ENCODE data around the gene LRMDA. TPM values are rescaled to one million over a fixed set of nuclear protein-coding genes. Genes with fewer than 3 reads are reported as not detected.

The LRMDA gene
- total and polyA plus RNA-seq, 2 of the 13 experiments (the other 11 are each of a cell fraction or from before 2014, with no cell fraction given) = 13.4 to 22.0 TPM

GRCh38 chr10:75755528-75755927 lies 324.1 kb downstream of the LRMDA start (continued):
- TF ChIP-seq ZNF33A (CRISPR knock-in tag; IDR thresholded peaks at IDR 0.05; ENCODE audit: borderline replicate concordance) = no peak
- peak; percentile 29; the same call in 1 of the 2 replicates for TF ChIP-seq GFI1 (CRISPR knock-in tag; IDR thresholded peaks at IDR 0.05; ENCODE audit: borderline replicate concordance)
- TF ChIP-seq, protein P1, sequence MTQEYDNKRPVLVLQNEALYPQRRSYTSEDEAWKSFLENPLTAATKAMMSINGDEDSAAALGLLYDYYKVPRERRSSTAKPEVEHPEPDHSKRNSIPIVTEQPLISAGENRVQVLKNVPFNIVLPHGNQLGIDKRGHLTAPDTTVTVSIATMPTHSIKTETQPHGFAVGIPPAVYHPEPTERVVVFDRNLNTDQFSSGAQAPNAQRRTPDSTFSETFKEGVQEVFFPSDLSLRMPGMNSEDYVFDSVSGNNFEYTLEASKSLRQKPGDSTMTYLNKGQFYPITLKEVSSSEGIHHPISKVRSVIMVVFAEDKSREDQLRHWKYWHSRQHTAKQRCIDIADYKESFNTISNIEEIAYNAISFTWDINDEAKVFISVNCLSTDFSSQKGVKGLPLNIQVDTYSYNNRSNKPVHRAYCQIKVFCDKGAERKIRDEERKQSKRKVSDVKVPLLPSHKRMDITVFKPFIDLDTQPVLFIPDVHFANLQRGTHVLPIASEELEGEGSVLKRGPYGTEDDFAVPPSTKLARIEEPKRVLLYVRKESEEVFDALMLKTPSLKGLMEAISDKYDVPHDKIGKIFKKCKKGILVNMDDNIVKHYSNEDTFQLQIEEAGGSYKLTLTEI (CRISPR knock-in tag; conservative IDR thresholded peaks at IDR 0.05) = no peak
- TF ChIP-seq ZNF580 (CRISPR knock-in tag; IDR thresholded peaks at IDR 0.05; ENCODE audit: borderline replicate concordance, low read depth) = no peak
- no peak for TF ChIP-seq ZNF570 (CRISPR knock-in tag; IDR thresholded peaks at IDR 0.05; ENCODE audit: borderline replicate concordance)
- TF ChIP-seq ZNF282 (IDR thresholded peaks at IDR 0.05; ENCODE audit: partially characterized antibody) = no peak
- TF ChIP-seq MEIS2 (CRISPR knock-in tag; IDR thresholded peaks at IDR 0.05) = 0 out of 2 replicates have a peak, but pooled peaks have one; percentile 42
- TF ChIP-seq ZNF230 (CRISPR knock-in tag; IDR thresholded peaks at IDR 0.05) = no peak
- no peak for TF ChIP-seq MLLT10 (CRISPR knock-in tag; IDR thresholded peaks at IDR 0.05)
- peak; percentile 84 for TF ChIP-seq KDM2A (CRISPR knock-in tag; IDR thresholded peaks at IDR 0.05; ENCODE audit: borderline replicate concordance, low read depth)
- no peak for TF ChIP-seq ZNF253 (CRISPR knock-in tag; IDR thresholded peaks at IDR 0.05; ENCODE audit: borderline replicate concordance)
- peak; percentile 71; the same call in 1 of the 2 replicates for TF ChIP-seq ADNP (CRISPR knock-in tag; IDR thresholded peaks at IDR 0.05)
- 0 out of 2 replicates have a peak, but pooled peaks have one; percentile 48 for TF ChIP-seq NCOR1 (IDR thresholded peaks at IDR 0.05; ENCODE audit: borderline replicate concordance, low read length)
- no peak for TF ChIP-seq SOX6 (IDR thresholded peaks at IDR 0.05)
- peak; percentile 89 for TF ChIP-seq SOX6 (CRISPR knock-in tag; IDR thresholded peaks at IDR 0.05)
- TF ChIP-seq KAT2B (IDR thresholded peaks at IDR 0.05; ENCODE audit: borderline replicate concordance, low read depth, low read length) = no peak
- TF ChIP-seq, protein P2, sequence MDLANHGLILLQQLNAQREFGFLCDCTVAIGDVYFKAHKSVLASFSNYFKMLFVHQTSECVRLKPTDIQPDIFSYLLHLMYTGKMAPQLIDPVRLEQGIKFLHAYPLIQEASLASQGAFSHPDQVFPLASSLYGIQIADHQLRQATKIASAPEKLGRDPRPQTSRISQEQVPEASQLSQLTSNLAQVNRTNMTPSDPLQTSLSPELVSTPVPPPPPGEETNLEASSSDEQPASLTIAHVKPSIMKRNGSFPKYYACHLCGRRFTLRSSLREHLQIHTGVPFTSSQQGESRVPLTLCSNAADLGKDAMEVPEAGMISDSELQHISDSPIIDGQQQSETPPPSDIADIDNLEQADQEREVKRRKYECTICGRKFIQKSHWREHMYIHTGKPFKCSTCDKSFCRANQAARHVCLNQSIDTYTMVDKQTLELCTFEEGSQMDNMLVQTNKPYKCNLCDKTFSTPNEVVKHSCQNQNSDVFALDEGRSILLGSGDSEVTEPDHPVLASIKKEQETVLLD (CRISPR knock-in tag; IDR thresholded peaks at IDR 0.05; ENCODE audit: low read depth) = no peak
- TF ChIP-seq AGO1 (IDR thresholded peaks at IDR 0.05; ENCODE audit: low read depth, low read length, poor library complexity, severe bottlenecking) = no peak
- no peak for TF ChIP-seq ZNF616 (CRISPR knock-in tag; IDR thresholded peaks at IDR 0.05; ENCODE audit: low read depth)
- TF ChIP-seq ERF (CRISPR knock-in tag; IDR thresholded peaks at IDR 0.05) = no peak
- TF ChIP-seq HOXA3 (CRISPR knock-in tag; IDR thresholded peaks at IDR 0.05) = peak; percentile 82
- TF ChIP-seq, protein P3, sequence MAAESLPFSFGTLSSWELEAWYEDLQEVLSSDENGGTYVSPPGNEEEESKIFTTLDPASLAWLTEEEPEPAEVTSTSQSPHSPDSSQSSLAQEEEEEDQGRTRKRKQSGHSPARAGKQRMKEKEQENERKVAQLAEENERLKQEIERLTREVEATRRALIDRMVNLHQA (CRISPR knock-in tag; IDR thresholded peaks at IDR 0.05) = no peak
- TF ChIP-seq, protein P4, sequence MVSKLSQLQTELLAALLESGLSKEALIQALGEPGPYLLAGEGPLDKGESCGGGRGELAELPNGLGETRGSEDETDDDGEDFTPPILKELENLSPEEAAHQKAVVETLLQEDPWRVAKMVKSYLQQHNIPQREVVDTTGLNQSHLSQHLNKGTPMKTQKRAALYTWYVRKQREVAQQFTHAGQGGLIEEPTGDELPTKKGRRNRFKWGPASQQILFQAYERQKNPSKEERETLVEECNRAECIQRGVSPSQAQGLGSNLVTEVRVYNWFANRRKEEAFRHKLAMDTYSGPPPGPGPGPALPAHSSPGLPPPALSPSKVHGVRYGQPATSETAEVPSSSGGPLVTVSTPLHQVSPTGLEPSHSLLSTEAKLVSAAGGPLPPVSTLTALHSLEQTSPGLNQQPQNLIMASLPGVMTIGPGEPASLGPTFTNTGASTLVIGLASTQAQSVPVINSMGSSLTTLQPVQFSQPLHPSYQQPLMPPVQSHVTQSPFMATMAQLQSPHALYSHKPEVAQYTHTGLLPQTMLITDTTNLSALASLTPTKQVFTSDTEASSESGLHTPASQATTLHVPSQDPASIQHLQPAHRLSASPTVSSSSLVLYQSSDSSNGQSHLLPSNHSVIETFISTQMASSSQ (IDR thresholded peaks at IDR 0.05; ENCODE audit: low read depth) = peak; percentile 67
- TF ChIP-seq, protein P4 (CRISPR knock-in tag; IDR thresholded peaks at IDR 0.05; ENCODE audit: borderline replicate concordance) = peak; percentile 77

All from HepG2 (cell line).